ENCODE measurements around the gene TACR1.

The TACR1 gene

GRCh38 chr2:75139171-75139570, 60.1 kb downstream of the TACR1 start:
- no peak for DNase-seq

DNA sequence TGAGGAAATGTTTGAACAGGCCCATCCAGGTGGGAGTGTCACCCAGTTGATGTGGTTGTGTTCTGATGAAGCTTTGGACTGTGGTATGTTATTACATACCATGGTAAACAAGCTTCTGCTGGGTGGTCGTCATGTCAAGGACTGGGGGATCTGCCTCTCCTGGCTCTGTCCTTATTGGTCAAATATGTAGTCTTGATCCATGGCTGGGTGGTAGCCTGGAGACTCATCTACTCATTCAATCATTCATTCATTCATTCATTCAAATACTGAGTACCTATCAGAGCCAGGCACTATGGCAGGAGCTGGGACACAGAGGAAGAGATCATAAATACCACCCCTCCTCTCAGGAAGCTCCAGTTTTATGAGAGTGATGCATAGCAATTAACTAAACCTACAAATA, 60.8 kb downstream of the TACR1 start:
- no peak for DNase-seq

- DNase-seq, result no peak
Observed at GRCh38 chr2:75135776-75136400, 63.4 kb downstream of the TACR1 start.

DNA sequence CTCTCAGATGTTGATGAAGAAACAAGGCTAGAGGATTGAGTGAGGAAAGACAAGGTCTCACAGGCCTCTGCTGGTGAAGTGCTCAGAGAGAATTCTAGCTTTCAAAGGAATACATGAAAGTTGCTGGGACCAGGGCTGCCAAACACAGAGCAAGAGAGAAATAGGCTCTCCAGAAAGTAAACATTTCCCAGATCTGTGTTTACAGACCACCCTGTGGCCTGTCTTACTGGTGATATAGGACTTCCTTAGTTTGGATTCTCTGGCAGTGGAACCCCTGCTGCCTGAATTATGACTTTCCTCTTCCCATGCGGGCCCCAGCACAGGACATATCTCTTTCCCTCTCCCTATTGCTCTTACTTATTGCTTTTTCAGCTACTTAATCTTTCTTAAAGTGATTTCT, 64.5 kb downstream of the TACR1 start:
- DNase-seq, result no peak

DNA sequence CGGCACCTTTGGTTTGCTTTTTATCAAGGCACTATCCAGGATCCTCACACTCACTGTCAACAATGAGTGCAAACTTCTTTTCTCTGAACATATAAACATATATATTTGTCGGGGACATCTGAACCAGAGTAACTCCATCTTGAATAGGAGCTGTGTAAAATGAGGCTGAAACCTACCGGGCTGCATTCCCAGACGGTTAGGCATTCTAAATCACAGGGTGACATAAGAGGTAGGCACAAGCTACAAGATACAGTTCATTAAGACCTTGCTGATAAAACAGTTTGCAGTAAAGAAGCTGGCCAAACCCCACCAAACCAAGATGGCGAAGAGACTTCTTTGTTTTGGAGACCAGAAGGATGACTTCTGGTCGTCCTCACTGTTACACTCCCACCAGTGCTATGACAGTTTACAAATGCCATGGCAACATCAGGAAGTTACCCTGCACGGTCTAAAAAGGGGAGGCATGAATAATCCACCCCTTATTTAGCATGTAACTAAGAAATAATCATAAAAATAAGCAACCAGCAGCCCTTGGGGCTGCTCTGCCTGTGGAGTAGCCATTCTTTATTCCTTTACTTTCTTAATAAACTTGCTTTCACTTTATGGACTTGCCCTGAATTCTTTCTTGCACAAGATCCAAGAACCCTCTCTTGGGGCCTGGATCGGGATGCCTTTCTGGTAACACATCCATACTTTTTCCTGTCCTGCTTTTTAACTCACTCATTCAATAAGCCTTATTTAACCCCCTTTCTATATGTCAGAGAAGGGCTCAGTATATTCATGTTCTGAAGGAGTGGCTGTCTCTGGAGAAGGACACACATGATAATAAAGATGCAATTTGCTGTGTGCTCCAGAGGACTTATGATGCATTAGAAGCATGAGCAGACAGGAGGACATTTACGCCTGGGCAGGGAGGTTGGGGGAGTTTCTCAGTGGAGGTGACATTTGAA, 65.4 kb downstream of the TACR1 start:
- no peak for DNase-seq

GRCh38 chr2:75130171-75130570, 69.1 kb downstream of the TACR1 start:
- DNase-seq, result no peak

- no peak for DNase-seq
Observed at GRCh38 chr2:75123876-75124275, 75.4 kb downstream of the TACR1 start.

DNA sequence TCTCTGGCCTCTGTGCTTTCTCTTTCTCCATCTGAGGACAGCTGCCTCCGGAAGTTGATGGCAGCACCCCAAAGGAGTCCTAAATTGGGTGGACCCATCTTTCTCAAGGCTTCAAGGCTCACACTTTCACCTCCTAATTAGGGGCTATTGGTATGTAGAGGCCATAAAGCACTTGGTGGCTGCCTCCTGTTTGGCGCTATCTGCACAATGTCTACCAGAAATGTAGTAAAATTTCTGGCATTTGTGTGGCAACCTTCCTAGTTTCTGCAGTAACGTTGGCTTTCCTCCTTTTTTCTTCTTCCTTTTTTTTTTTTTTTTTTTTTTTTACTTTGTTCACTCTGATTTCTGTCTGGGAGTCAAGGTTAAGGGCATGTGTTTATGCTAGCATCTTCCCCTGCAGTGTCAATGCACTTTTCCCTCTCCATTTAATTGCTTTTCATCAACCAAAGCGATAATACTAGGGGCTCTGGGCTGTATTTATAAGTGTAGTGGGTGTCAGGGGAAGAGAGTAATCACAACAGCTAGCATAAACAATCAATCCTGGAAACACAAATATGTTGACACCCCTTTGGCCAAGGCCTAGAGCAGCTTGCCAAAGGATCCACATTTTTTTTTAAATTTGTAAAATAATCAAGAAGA, 86.0 kb downstream of the TACR1 start:
- DNase-seq, result no peak

- no peak for DNase-seq
Observed at GRCh38 chr2:75108937-75109482, 90.3 kb downstream of the TACR1 start.

DNA sequence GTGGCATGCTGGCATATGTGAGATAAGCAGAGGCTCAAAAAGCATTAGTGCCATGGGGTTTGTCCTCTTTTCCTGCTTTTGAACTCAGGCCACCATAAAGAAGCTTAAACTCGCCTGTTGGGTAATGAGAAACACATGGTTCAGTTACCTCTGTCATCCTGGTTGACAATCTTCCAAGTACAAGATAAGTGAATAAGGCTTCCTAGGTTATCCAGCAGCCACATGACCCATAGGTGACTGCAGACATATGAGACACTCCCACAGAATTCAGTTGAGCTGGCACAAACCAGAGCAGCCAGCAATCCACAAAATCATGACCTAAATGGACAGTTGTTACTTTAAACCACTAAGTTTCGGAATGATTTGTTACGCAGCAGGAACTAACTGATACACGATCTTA, 97.3 kb downstream of the TACR1 start:
- DNase-seq, result no peak

- DNase-seq, result no peak
Observed at GRCh38 chr2:75100801-75101151, 98.5 kb downstream of the TACR1 start.

DNA sequence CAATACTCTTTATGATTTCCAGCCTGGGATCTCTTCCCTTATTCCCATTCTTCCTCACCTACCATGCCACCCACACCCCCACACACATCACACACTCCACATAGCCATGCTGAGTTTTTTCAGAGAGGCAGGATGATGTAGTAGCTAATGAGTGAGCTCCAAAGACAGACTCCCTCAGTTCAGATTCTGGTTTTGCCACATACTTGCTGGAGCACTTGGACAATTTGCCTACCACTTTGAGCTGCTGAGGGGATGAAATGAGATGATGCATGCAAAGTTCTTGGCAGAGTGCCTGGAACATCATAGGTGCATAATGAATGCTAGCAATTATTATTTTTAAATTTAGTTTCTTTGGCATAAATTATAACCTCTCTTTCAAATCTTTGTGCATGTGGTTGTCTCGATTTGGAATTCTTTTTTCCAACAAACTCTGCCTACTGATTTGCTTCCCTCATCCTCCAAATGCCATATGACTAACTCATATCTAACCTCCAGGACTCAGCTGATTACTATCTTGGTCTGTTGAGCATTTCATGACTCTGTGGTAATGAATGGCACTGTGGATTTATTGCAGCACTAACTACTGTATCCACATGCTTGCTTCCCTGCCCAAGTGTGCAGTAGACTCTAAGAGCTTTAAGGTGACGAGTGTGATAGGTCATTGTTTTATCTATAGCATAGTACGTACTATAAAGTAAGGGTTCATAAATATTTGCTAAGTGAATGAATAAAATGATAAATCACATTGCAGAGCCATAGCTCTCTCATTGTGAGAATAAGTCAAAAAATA, 99.1 kb downstream of the TACR1 start:
- no peak for DNase-seq

DNA sequence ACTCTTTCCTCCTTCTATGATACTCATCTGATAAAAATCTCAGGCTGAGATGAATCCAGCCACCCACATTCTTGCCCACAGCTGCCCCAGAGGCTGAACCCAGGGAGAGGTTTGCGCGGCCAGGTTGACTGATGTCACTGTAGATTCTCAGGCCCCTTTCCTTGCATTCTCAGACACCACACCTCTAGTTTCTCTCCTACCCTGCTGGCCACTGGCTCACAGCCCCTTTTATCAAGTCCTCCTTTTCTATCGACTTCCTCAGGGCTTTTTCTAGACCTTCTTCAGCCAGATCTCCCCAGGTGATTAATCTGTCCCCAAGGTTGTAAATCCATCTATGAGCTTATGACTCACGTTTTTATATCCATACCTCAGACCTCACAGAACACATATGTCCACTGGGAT, 99.8 kb downstream of the TACR1 start:
- no peak for DNase-seq

DNA sequence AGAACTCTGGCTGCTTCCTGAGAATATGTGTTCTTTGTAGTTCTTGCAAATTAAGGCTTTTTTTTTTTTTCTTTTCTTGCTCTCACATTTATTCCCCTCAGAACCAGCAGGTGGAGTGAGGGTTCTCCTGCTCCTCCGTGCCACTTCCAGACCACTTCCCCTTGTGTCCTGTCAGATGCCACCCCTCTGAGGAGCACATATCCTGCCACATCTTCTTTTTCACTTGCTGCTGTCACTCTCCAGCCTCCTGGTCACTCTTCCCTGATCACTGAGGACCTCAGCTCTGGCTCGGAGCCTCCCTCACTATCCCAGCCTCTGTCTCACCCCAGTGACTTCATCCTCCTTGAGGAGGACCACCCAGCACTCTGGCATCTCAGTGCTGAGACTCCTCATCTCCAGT, 100.5 kb downstream of the TACR1 start:
- DNase-seq, result no peak

- no peak for DNase-seq
Observed at GRCh38 chr2:75097831-75098230, 101.5 kb downstream of the TACR1 start.

DNA sequence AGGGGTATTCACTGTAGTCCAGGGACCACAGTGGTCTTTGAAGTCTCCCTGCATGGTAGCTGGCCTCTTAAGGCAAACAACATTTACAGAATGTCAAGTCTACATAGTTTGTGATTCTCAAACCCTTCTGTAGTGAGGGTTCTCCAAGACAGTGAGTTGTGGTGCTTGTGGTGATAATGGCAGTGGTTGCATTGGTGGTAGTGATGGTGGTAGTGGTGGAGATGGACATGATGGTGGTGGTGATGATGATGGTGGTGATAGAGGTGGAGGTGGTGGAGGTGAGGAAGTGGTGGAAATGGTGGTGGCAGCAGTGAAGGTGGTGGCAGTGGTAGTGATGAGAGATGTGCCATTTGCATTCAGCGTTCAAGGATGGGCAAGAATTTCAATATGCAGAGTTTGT, 104.9 kb downstream of the TACR1 start:
- DNase-seq, result no peak

- no peak for DNase-seq
Observed at GRCh38 chr2:75090770-75091515, 108.4 kb downstream of the TACR1 start.

DNA sequence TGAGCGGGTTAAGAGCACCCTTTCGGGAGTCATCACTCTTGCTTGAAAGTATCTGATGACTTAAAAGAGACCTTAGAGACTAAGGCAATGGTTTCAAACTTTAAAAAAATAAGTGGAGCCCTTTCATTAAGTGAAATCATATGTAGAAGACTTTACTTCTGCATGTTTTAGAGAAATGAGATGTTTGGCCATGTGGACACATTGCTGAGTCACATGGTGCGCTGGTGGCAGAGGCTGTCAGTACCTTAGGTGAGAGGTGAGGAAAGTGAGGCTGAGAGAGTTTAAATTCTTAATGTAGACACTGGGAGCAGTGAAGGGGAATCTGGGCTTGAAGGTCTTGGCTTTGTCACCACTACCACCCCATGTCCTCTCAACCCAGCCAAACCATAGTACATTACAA, 109.8 kb downstream of the TACR1 start:
- no peak for DNase-seq

GRCh38 chr2:75088791-75089190, 110.5 kb downstream of the TACR1 start:
- no peak for DNase-seq

- no peak for DNase-seq
Observed at GRCh38 chr2:75087736-75088135, 111.6 kb downstream of the TACR1 start.

DNA sequence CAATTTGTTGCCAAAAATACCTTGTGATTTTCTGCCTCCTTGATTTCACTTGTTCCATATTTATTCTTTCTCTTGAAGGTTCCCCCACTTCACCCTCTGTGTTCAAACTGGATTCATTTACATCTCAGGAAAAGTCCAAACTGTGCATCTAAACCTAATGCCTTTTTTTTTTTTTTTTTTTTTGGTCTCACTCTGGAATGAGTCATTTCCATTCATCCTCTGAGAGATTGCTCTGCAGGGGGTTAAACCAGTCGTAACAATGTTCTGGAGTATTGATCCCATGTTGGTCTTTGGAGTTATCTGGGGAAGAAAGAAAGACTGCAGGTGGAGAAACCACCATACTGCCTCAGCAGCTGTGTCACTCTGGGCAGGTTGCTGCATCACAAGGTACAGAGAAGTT, 119.7 kb downstream of the TACR1 start:
- no peak for DNase-seq

DNA sequence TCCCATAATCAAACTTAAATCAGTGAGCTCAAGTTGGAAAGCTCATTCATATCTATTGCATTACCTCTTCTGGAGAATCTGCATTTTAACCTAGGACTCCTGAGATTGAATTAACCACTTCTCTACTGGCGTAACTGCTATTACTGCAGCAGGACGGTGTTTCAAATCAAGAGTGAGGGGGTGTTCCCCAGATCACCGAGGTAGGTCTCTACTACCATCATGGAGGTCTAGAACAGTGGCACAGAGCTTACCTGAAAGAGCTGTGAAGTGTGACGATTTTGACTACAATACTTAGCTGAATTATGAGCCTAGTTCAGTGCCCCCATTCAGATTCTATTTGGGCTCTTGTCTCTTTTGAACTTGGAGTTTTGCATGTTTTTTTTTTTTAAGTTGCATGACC, 121.4 kb downstream of the TACR1 start:
- no peak for DNase-seq

Measured in activated CD8-positive, alpha-beta memory T cell treated with anti-CD3 and anti-CD28 coated beads, Interleukin-2, amount 50 U/mL, for 4 hours (primary cell).